ENCODE results near the gene LANCL2. TPM values are rescaled to one million over a fixed set of nuclear protein-coding genes. Genes with fewer than 3 reads are reported as not detected.
A peak's percentile ranks its signal among the peaks of the same experiment; 100 is the strongest.

The LANCL2 gene
- polyA plus RNA-seq, 1 experiment: 26.8 TPM

- Histone ChIP-seq H3K4me3 (ENCODE audit: low read depth, low read length) (no peak overlapping the region), H3K27me3 (ENCODE audit: control insufficient read depth, insufficient read depth, low read length) (no peaks in the 10 kb centered on the region), H3K36me3 (ENCODE audit: control insufficient read depth, insufficient read depth, low read length) (no peaks in the 10 kb centered on the region)
- ChIA-PET CTCF (no interaction called here), POLR2A (no interaction called here)
- no peak for TF ChIP-seq CTCF (IDR thresholded peaks at IDR 0.05; ENCODE audit: insufficient read depth, low read depth, low read length)
- DNase-seq (ENCODE audit: low read depth): no peak
Measured at GRCh38 chr7:55441002-55441401, 75.9 kb downstream of the LANCL2 start.

- POLR2A ChIA-PET: no interaction called here
- CTCF ChIA-PET: interaction anchor here (0.6 kb wide), 1 partner anchor 293 kb away, joined by 4 read pairs; no protein-coding TSS in a partner anchor
- peak; percentile 72 for DNase-seq (ENCODE audit: low read depth)
- no peak for TF ChIP-seq CTCF (IDR thresholded peaks at IDR 0.05; ENCODE audit: insufficient read depth, low read depth, low read length)
- Histone ChIP-seq H3K27me3 (ENCODE audit: control insufficient read depth, insufficient read depth, low read length) (no peaks in the 10 kb centered on the region), H3K4me3 (ENCODE audit: low read depth, low read length) (no peak overlapping the region), H3K36me3 (ENCODE audit: control insufficient read depth, insufficient read depth, low read length) (no peaks in the 10 kb centered on the region)
Measured at GRCh38 chr7:55441774-55442522, 76.8 kb downstream of the LANCL2 start.

GRCh38 chr7:55444786-55445185 is 79.6 kb downstream of the LANCL2 start:
- ChIA-PET CTCF (no interaction called here), POLR2A (interaction anchor here (0.5 to 0.6 kb wide), 2 partner anchors 21 to 31 kb away, joined by 4 to 12 read pairs; no protein-coding TSS in a partner anchor)
- no peaks in the 10 kb centered on the region for H3K27me3 ChIP-seq (ENCODE audit: control insufficient read depth, insufficient read depth, low read length)
- TF ChIP-seq CTCF (IDR thresholded peaks at IDR 0.05; ENCODE audit: insufficient read depth, low read depth, low read length): no peak
- DNase-seq (ENCODE audit: low read depth): no peak
- no peak overlapping the region for H3K4me3 ChIP-seq (ENCODE audit: low read depth, low read length)
- H3K36me3 ChIP-seq (ENCODE audit: control insufficient read depth, insufficient read depth, low read length): no peaks in the 10 kb centered on the region

GRCh38 chr7:55448526-55448925 is 83.4 kb downstream of the LANCL2 start:
- CTCF ChIA-PET: no interaction called here
- POLR2A ChIA-PET: no interaction called here

More at GRCh38 chr7:55448526-55448925, 83.4 kb downstream of the LANCL2 start:
- no peak for TF ChIP-seq CTCF (IDR thresholded peaks at IDR 0.05; ENCODE audit: insufficient read depth, low read depth, low read length)
- no peaks in the 10 kb centered on the region for H3K36me3 ChIP-seq (ENCODE audit: control insufficient read depth, insufficient read depth, low read length)
- H3K4me3 ChIP-seq (ENCODE audit: low read depth, low read length): no peak overlapping the region
- no peak for DNase-seq (ENCODE audit: low read depth)
- no peaks in the 10 kb centered on the region for H3K27me3 ChIP-seq (ENCODE audit: control insufficient read depth, insufficient read depth, low read length)
